HG02973 (cell line): ENCODE results near the gene UNC5B.

Experiments used
- ATAC-seq: cut with Tn5 transposase; IDR thresholded peaks from one replicate; pipeline ENCODE4 v1.9.1; 2021; ENCODE audit warnings: moderate library complexity; ENCODE audit not compliant: unreplicated experiment

UNC5B gene

DNA sequence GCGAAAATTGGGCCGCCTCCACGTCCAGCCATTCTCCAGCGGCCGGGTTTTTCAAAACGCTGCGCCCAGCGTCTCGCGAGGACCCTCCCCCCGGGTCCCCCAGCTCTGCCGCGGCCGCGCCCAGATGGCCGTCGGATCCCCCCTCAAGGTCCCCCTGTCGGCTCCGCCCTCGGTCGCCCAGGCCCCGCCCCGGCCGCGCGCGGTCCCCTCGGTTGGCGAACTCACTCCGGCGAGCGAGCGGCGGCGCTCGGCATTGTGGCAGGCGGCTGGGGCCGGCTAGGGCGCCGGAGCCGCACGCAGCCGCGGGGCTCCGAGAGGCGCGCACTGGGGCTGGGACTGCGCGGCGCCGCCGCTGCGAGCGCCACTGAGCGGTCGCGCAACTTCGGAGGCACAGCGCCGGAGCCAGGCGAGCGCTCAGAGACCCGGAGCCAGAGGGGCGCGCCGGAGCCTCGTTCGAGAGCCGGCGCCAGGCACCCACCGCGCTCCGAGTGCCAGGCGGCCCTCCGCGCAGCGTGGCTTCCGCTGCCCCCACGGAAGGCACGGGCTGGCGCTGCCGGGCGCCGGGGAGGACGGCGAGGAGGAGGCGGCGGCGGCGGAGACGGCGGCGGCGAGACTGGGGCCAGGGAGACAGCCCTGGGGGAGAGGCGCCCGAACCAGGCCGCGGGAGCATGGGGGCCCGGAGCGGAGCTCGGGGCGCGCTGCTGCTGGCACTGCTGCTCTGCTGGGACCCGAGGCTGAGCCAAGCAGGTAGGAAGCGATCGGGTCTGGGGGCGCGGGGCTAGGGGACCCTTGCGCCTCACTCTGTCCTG, at the start of gene UNC5B:
UNC5B (plus strand) TSS at position 253 of the 809 bp plus-strand sequence; CDS start at position 669, 416 bp downstream.
- ATAC-seq, result no peak

DNA sequence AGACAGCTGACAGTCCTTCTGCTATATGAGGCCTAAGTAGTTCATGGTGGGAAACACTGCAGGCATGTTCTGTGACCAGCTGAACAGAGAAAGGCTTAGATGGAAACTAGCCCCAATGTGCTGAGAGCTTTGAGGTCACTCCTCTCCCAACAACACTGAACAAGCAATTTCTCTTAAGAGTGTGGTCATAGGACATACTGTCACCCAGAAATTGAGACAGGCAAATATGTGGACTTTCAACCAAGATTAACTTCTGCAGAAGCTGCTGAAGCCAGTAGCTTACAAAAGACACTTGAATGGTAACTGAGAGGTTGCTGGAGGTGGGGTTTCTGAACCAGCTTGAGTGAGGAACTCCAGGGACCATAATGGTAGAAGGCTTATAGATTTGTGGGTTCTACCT, 38.9 kb upstream of the UNC5B start:
- ATAC-seq, result no peak

DNA sequence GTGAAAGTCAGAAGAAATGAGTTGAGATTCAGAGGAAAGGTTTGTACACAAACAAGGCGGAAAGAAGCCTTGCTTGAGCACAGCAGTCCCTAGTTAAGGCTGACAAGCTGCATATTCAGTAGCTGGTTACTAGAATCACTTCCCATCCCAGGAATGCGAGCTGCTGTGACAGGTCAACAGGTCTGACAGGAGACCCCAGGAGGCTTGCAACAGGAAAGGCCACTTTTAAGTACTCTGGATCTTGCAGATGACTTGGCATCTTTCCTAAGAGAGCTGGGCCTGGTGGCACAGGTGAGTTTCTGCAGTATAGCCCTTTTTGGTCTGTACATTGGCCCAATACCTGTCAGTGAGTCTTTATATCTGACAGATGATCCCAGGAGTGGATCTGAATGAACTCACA, 35.7 kb upstream of the UNC5B start:
- ATAC-seq, result no peak

DNA sequence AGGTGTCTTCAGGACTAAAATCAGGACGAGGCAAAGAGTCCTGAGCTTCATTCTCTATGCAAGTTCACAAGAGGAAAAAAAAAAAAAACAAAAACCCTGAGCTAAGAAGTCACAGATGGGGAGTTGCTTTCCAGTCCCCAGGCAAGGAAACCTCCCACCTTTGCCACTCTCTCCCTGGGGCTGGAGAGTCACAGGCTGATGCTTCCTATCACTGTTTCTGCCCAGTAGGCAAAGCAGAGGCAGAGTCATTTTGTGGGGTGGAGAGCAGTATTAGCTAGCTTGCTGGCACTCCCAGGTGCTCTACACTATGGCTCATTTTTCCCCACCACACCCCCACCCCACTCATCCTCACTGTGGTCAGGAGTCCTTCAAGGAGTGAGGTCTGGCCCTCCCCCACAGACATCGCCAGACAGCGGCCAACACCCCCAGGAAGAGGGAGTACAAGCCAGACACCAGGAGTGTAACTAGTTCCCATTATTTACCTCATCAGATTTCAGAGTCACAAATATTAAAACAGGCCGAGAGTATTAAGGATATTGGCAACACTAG, 34.6 kb upstream of the UNC5B start:
- ATAC-seq, result no peak

DNA sequence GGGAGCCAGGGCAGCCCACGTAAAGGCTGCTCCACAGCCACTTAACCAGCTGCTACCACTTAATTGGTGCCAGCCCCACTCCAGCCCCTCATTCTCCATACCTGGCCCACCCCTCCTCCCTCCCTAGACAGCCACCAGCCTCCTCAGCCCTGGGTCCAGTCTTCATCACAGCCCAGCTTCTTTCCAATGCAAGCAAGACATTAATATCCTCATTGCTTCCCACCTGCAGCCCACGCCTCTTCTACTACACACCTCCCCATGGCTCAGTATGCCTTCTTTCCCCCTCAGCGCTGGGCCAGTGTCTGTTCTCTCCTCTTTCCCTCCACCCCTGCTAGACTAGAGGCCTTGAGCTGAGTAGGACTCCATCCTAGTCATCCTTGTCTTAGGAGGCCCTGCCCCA, 33.5 kb upstream of the UNC5B start:
- no peak for ATAC-seq

GRCh38 chr10:71179382-71179781, 33.0 kb upstream of the UNC5B start:
- no peak for ATAC-seq

DNA sequence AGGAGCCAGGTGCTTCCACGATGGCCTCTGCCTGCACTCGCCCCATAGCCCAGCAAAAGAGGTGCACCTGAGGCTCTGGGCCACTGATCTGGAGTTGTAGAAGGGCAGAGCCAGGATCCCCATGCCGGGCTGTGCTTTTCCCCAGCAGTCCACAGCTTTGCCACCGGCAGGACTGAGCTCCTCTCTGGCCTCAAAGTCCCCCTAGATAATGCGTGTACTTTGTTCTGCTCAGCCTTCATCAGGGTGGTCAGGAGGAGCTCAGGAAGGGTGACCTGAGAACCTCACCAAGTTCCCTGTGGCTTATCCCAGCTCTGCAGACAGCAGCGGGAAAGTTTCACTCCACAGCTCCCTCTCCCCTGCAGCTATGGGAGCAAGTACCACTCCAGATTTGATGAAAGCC, 27.9 kb upstream of the UNC5B start:
- ATAC-seq, result no peak

GRCh38 chr10:71185209-71185608, 27.2 kb upstream of the UNC5B start:
- no peak for ATAC-seq

DNA sequence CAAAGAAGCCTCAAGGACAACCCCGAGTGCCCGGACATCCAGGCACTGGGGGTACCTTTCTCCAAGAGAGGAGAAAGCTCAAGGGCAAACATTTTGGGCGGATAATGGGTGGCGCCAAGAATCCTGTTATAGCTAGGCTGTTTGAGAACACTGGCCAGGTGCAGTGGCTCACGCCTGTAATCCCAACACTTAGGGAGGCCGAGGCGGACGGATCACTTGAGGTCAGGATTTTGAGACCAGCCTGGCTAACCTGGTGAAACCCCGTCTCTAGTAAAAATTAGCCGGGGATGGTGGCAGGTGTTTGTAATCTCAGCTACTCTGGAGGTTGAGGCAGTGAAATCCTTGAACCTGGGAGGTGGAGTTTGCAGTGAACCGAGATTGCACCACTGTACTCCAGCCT, 25.2 kb upstream of the UNC5B start:
- no peak for ATAC-seq

GRCh38 chr10:71187600-71187999, 24.8 kb upstream of the UNC5B start:
- no peak for ATAC-seq

- ATAC-seq, result no peak
These were observed 24.2 kb upstream of the UNC5B start for GRCh38 chr10:71188201-71188600.

DNA sequence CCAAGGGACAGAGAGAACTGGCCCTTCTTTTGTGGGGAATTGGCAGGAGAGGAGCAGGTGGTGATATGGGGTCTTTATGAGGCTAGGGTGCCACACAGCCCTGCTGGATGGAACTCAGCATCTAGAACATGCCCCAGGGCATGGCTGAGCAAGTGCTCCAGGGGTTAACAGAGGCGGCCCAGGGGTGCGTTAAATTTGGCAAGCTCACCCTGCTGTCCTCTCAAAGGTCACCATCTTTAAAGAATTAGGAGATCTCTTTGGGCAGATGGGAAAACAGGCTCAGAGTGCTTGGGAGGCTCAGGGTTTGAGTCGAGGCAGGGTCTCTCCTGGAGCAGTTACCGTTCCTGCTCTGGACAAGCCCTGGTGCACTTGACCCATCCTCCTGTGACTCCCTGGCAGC, 21.4 kb upstream of the UNC5B start:
- ATAC-seq, result no peak

DNA sequence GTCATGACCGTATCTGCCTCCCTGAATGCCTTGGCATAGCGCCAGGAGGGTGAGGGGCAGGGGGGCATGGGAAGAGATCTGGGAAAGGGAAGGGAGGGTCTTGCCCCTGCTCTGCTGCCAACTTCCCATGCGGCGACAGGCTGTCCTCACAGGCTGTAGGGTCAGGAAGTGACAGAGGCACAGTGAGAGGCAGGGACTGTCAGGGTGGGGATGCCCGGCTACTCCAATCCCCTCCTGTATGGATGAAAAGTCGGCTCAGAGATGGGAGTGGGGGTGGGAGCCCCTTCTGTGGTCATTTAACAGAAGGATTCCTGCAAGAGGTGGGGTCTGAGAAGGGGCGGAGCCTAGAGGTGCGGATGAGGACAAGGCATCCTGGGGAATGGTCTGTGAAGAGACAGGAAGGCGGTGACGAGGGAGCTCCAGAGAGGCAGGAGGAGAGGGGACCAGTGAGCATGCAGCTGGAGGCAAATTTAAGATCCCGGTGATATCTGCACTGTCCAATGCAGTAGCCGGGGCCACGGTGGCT, 20.8 kb upstream of the UNC5B start:
- no peak for ATAC-seq

DNA sequence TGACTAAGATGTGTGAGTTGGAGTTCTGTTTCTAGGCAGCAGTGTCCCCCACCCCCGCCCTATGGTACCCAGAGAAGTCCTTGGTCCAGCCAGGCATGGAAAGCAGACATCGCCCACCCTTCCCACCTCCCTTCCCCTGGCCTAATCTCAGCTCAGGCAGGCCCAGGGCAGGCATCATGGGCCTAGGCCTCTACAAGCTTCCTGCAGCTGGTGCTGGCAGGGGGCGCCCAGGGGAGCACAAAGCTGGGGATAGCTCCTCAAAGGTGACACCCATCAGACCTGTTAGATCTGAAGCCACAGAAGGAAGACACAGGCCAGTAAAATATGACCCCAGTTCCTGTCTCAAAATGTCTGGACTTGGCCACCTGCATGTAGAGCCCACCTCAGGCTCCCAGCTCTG, 18.9 kb upstream of the UNC5B start:
- ATAC-seq, result no peak

DNA sequence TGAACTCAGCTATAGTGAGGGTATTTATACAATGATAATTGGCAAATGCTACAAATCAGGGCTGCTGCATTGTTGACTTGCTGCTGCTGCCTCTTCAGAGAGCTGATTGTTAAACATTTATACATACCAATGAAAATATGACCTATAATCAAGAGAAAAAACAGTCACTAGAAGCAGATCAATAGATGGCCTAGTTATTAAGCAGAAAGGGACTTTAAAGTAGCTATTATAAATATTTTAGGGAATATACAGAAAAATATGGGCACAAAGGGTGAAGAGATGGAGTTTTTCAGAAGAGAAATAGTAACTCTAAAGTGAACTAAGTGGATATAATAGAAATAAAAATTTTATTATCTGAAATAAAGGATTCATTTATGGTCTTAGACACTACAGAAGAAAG, 14.4 kb upstream of the UNC5B start:
- ATAC-seq, result no peak

GRCh38 chr10:71201849-71202248, 10.5 kb upstream of the UNC5B start:
- ATAC-seq, result no peak

- ATAC-seq, result no peak
These were observed 10.1 kb upstream of the UNC5B start for GRCh38 chr10:71202314-71202713.

DNA sequence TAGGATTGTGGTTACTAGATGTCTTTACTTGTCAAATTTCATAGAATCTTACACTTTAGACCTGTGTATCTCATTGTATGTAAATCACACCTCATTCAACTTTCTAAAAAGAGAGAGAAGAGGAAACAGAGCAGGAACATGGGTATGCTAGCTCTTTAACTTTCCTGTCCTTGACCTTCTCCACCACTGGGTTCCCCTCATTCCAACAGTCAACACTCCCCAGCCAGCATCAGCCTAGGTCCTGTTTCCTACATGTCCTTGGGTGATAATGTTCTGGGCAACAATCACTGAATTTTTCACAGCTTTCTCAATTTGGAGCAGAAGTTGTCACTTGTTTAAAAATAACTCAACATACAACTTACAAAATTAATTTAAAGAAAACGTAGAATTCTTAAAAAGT, 9.2 kb upstream of the UNC5B start:
- ATAC-seq, result no peak

DNA sequence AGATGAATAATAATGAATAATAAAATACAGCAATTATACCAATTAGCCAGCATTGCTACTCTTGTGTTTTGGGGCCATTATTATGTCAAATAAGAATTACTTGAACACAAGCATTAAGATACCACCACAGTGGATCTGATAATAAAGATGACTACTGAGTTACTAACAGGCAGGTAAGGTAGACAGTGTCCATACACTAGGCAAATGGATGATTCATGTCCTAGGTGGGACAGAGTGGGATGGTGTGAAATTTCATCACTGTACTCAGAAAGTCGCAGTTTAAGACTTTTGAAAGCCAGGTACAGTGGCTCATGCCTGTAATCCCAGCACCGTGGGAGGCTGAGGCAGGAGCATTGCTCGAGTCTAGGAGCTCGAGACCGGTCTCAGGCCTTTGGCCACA, 8.7 kb upstream of the UNC5B start:
- ATAC-seq, result no peak

- ATAC-seq, result no peak
These were observed 7.6 kb upstream of the UNC5B start for GRCh38 chr10:71204746-71205145.

DNA sequence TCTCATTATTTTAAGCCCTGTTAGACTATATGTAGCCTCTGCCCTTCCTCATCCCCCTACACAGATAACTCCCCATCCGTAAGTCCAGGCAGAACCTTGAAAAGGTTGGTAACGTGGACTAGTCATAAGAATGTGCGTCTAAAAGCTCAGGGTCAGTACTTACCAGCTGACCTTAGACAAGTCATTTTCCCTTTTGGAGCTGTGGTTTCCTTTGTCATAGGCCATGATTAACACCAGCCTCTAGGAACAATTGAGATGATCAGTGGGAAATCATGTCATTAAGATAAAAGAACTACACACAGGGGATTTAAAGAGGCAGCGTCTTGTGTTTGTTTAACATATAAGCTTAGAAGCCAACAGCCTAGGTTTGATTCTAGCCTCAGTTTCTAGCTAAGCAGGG, 6.9 kb upstream of the UNC5B start:
- no peak for ATAC-seq

DNA sequence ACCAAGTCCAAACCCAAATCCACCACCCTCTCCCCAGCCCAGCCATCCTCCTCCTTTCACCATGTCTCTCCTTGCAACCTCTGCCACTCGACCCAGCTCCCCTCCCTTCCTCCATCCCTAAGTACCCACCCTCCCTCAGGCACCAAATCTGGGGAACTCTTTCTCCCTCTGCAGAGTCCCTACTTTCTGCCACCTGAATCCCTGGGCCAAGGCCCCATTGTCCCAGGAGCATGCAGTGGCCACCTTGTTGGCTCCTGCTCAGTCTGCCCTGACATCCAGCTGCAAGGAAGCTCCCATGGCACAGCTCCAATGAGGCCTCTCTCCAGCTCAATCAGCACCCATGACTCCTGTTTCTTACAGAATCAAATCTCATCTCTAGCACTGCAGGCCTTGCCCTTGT, 5.5 kb upstream of the UNC5B start:
- no peak for ATAC-seq

- ATAC-seq, result no peak
These were observed 4.8 kb upstream of the UNC5B start for GRCh38 chr10:71207578-71207977.
